Upper lobe of right lung (tissue), 1 donor: ENCODE measurements around the gene RSPH1. TPM values are rescaled to one million over a fixed set of nuclear protein-coding genes. Genes with fewer than 3 reads are reported as not detected.

Source experiments
- ATAC-seq: fragments of 200-7000 bp; cut with Tn5 transposase; one replicate; pipeline ENCODE4 v1.9.1; 2020; ENCODE audit warnings: mild to moderate bottlenecking, moderate library complexity
- DNase-seq: peaks from one replicate; pipeline ENCODE4 v3.0.0-alpha.2; 2020
- H3K27ac ChIP-seq: fragments of 200-600 bp; one replicate; pipeline ENCODE4 v1.8.0; 2022
- H3K27me3 ChIP-seq: fragments of 200-600 bp; one replicate; pipeline ENCODE4 v1.8.0; 2022; ENCODE audit warnings: mild to moderate bottlenecking
- H3K36me3 ChIP-seq: fragments of 200-600 bp; one replicate; pipeline ENCODE4 v1.8.0; 2022
- H3K4me1 ChIP-seq: fragments of 200-600 bp; one replicate; pipeline ENCODE4 v1.8.0; 2022
- H3K4me3 ChIP-seq: fragments of 200-600 bp; one replicate; pipeline ENCODE4 v1.8.0; 2022; ENCODE audit warnings: mild to moderate bottlenecking
- H3K9me3 ChIP-seq: fragments of 200-600 bp; one replicate; pipeline ENCODE4 v1.8.0; 2022
- CTCF ChIP-seq: fragments of 200-600 bp; IDR thresholded peaks from one replicate; pipeline ENCODE4 v1.8.0; 2022; ENCODE audit warnings: antibody characterized with exemption
- intact Hi-C: fragments of 100-400 bp; cut with DNase I; formaldehyde crosslinking; loops from one replicate; pipeline ENCODE4 v1.11.0; 2022
- total RNA-seq: library from RNA; stranded (reverse); fragmentation: NEBNext Ultra II Directional; extraction: Animal tissue kit (Norgen Biotek cat#: 25700); gene quantifications from one replicate; pipeline ENCODE4 v1.2.1, GENCODE V29; 2021
- donor health status: DM: no; HTN: yes; CAD: no; lungs with severe emphysema.

RSPH1 gene
- total RNA-seq, 1 donor from 2014 or later: 0.84 TPM

- DNase-seq (no peak), ATAC-seq (no peak)
- Histone ChIP-seq H3K4me1 (peaks cover 10% of the 10 kb centered on the region), H3K27me3 (no peaks in the 10 kb centered on the region), H3K9me3 (no peaks in the 10 kb centered on the region), H3K4me3 (no peak overlapping the region), H3K27ac (no peak overlapping the region), H3K36me3 (no peaks in the 10 kb centered on the region)
- no peak for TF ChIP-seq CTCF
- intact Hi-C loops: no loop called here
Measured at GRCh38 chr21:42500225-42500624, 4.2 kb upstream of the RSPH1 start.

- Histone ChIP-seq H3K4me1 (peaks cover 10% of the 10 kb centered on the region), H3K36me3 (no peaks in the 10 kb centered on the region), H3K9me3 (no peaks in the 10 kb centered on the region), H3K4me3 (no peak overlapping the region), H3K27ac (no peak overlapping the region), H3K27me3 (no peaks in the 10 kb centered on the region)
- intact Hi-C loops: no loop called here
- DNase-seq: no peak
- no peak for ATAC-seq
- no peak for TF ChIP-seq CTCF
Measured at GRCh38 chr21:42499444-42500112, 3.6 kb upstream of the RSPH1 start.

- TF ChIP-seq CTCF: no peak
- no peak overlapping the region for H3K27ac ChIP-seq
- peaks cover 10% of the 10 kb centered on the region for H3K4me1 ChIP-seq
- no peak for ATAC-seq
- no peaks in the 10 kb centered on the region for H3K27me3 ChIP-seq
- no peak for DNase-seq
- H3K9me3 ChIP-seq: no peaks in the 10 kb centered on the region
- no peaks in the 10 kb centered on the region for H3K36me3 ChIP-seq
- intact Hi-C loops: no loop called here
- H3K4me3 ChIP-seq: no peak overlapping the region
Measured at GRCh38 chr21:42498012-42498411, 2.0 kb upstream of the RSPH1 start.

- Histone ChIP-seq H3K9me3 (no peaks in the 10 kb centered on the region), H3K4me1 (peaks cover 10% of the 10 kb centered on the region), H3K36me3 (no peaks in the 10 kb centered on the region), H3K27ac (peak overlapping the region; percentile 88), H3K4me3 (peak overlapping the region; percentile 68), H3K27me3 (no peaks in the 10 kb centered on the region)
- TF ChIP-seq CTCF: no peak
- intact Hi-C loops: no loop called here
- DNase-seq: no peak
- peak; percentile 11 for ATAC-seq
Measured at GRCh38 chr21:42496839-42497202, 797 bp upstream of the RSPH1 start.

- intact Hi-C loops: no loop called here
- Histone ChIP-seq H3K27ac (peak overlapping the region; percentile 38), H3K27me3 (no peaks in the 10 kb centered on the region), H3K36me3 (no peaks in the 10 kb centered on the region), H3K4me3 (peak overlapping the region; percentile 68), H3K9me3 (no peaks in the 10 kb centered on the region), H3K4me1 (peaks cover 10% of the 10 kb centered on the region)
- TF ChIP-seq CTCF: no peak
- DNase-seq (no peak), ATAC-seq (no peak)
Measured at GRCh38 chr21:42495765-42496119, 282 bp downstream of the RSPH1 start.

- ATAC-seq (no peak), DNase-seq (no peak)
- H3K9me3 ChIP-seq: no peaks in the 10 kb centered on the region
- H3K4me3 ChIP-seq: no peak overlapping the region
- no peak overlapping the region for H3K27ac ChIP-seq
- H3K27me3 ChIP-seq: no peaks in the 10 kb centered on the region
- no peaks in the 10 kb centered on the region for H3K36me3 ChIP-seq
- H3K4me1 ChIP-seq: peaks cover 10% of the 10 kb centered on the region
- TF ChIP-seq CTCF: no peak
- intact Hi-C loops: no loop called here
Measured at GRCh38 chr21:42495027-42495426, 997 bp downstream of the RSPH1 start.
